ENCODE measurements around the gene RALGAPA1.
"Not testable (repeated sequence)": the region's sequence is repeated elsewhere in the genome, so short reads cannot be mapped to it uniquely, and the experiment has no call there.

The RALGAPA1 gene

DNA sequence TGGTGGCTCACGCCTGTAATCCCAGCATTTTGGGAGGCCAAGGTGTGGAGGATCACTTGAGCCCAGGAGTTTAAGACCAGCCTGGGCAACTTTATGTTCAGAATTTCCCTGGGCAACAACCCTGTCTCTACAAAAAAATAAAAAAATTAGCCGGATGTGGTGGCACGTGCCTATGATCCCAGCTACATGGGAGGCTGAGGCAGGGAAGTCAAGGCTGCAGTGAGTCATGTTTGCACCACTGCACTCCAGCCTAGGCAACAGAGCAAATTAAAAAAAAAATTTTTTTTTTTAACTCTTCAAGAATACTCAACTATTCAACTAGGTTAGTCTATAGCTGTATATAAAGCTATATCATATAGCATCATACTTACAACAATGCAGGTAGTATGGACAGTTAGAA lies 113.0 kb downstream of the RALGAPA1 start:
- no peak overlapping the region for H3K9ac ChIP-seq (ENCODE audit: low read length)
- no peaks in the 10 kb centered on the region for H3K36me3 ChIP-seq (ENCODE audit: control insufficient read depth, insufficient read depth, low read length)
- no peaks in the 10 kb centered on the region for H3K27me3 ChIP-seq (ENCODE audit: control insufficient read depth, insufficient read depth, low read length)
- peaks cover 5% of the 10 kb centered on the region for H3K4me1 ChIP-seq (ENCODE audit: control insufficient read depth, insufficient read depth, low read length)
- H3K9me3 ChIP-seq (ENCODE audit: control insufficient read depth, insufficient read depth, low read depth, low read length), result no peaks in the 10 kb centered on the region
- H3K27ac ChIP-seq (ENCODE audit: low read depth, low read length), result no peak overlapping the region
- H3K4me3 ChIP-seq (ENCODE audit: low read depth, low read length), result no peak overlapping the region

DNA sequence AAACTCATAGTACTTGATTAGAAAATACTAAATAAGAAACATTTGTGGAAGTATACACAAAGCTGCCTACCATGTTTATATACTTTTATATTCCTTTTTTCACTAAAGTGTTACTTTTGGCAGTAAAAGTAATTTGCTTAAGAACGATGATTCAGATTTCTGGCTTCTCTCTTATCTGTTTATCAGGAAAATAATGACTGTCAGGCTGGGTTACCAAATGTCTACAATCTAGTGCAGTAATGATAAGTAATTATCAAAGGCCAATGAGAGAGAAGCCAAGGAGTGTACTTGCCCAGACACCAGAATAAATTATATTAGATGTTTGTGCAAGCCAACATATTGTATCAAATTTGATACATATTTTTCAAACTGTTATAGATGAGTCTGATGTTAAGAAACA lies 113.4 kb downstream of the RALGAPA1 start:
- Histone ChIP-seq H3K9me3 (ENCODE audit: control insufficient read depth, insufficient read depth, low read depth, low read length) (no peaks in the 10 kb centered on the region), H3K36me3 (ENCODE audit: control insufficient read depth, insufficient read depth, low read length) (no peaks in the 10 kb centered on the region), H3K4me3 (ENCODE audit: low read depth, low read length) (no peak overlapping the region), H3K27ac (ENCODE audit: low read depth, low read length) (no peak overlapping the region), H3K9ac (ENCODE audit: low read length) (no peak overlapping the region), H3K27me3 (ENCODE audit: control insufficient read depth, insufficient read depth, low read length) (no peaks in the 10 kb centered on the region), H3K4me1 (ENCODE audit: control insufficient read depth, insufficient read depth, low read length) (peaks cover 5% of the 10 kb centered on the region)

DNA sequence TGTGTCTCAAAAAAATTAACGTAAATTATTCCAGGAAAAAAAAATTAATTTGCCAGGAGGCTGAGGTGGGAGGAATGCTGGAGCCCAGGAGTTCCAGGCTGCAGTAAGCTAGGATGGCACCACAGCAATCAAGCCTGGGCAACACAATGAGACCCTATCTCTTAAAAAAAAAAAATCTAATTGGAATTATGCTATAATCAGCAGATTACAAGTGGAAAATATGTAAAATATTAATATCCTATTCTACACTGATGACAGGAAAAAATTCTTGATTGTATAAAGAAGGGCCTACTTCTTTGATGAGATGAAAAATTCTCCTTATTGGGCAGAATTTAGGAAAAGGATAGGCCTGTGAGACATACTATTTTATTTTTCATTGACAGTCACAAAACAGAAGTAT lies 114.0 kb downstream of the RALGAPA1 start:
- Histone ChIP-seq H3K27me3 (ENCODE audit: control insufficient read depth, insufficient read depth, low read length) (no peaks in the 10 kb centered on the region), H3K4me3 (ENCODE audit: low read depth, low read length) (no peak overlapping the region), H3K9me3 (ENCODE audit: control insufficient read depth, insufficient read depth, low read depth, low read length) (no peaks in the 10 kb centered on the region), H3K36me3 (ENCODE audit: control insufficient read depth, insufficient read depth, low read length) (no peaks in the 10 kb centered on the region), H3K27ac (ENCODE audit: low read depth, low read length) (no peak overlapping the region), H3K4me1 (ENCODE audit: control insufficient read depth, insufficient read depth, low read length) (peaks cover 5% of the 10 kb centered on the region), H3K9ac (ENCODE audit: low read length) (no peak overlapping the region)

DNA sequence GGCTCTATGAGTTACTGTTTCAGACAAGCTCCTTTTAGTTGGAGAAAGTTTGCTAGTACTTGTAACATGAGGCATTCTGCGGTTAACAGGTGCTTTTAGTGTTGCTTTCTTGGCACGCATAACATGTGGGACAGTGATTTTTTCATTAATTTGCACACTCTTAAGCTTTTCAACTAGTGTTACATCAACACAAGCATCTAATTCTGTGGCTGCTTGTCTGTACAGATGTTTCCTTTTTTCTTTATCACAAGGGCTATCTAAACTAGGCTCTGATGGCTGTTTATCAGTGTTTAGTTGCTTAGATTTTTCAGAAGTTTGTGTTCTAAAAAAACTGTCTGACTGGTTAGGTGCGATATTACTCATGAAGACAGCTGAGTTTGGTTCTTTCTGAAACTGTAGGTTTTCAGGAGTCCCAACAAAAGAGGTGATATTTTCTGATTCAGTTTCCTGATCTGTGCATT lies 120.1 kb downstream of the RALGAPA1 start:
- Histone ChIP-seq H3K27ac (ENCODE audit: low read depth, low read length) (no peak overlapping the region), H3K9me3 (ENCODE audit: control insufficient read depth, insufficient read depth, low read depth, low read length) (no peaks in the 10 kb centered on the region), H3K36me3 (ENCODE audit: control insufficient read depth, insufficient read depth, low read length) (no peaks in the 10 kb centered on the region; the same call in 1 of the 2 replicates), H3K4me3 (ENCODE audit: low read depth, low read length) (no peak overlapping the region), H3K9ac (ENCODE audit: low read length) (no peak overlapping the region), H3K4me1 (ENCODE audit: control insufficient read depth, insufficient read depth, low read length) (no peaks in the 10 kb centered on the region), H3K27me3 (ENCODE audit: control insufficient read depth, insufficient read depth, low read length) (no peaks in the 10 kb centered on the region)

DNA sequence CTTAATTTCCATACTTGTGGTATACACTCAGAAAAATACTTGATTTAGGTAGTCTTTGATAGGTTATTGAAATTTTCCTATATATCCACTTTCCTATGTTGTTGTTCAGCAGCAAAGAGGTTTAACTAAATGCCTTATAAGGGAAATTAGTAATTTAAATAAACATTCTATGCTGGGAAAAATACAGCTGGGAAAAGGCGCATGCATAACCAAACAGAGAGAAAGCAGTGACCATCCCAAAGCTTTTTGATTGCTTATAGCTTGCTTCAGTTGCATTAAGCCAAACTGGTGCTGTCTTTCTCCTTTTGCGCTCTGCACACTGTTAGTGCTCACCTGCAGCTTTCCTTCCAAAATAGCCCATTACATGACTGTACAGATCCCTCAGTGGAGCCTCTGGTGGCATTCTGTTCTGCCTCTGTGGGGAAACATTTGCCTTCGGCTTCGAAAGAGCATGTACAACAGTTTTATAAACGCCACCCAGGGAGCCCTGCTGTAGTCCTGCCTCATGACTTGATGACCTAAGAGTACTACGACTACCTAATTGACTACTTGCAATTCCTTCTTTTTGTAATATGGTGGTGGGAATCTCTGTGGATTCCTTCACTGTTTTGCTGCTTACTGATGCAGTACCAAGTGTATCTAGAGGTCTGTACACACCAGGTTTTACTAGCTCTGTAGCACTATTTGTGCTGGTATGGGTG lies 120.8 kb downstream of the RALGAPA1 start:
- Histone ChIP-seq H3K36me3 (ENCODE audit: control insufficient read depth, insufficient read depth, low read length) (no peaks in the 10 kb centered on the region; the same call in 1 of the 2 replicates), H3K9me3 (ENCODE audit: control insufficient read depth, insufficient read depth, low read depth, low read length) (no peaks in the 10 kb centered on the region), H3K27me3 (ENCODE audit: control insufficient read depth, insufficient read depth, low read length) (no peaks in the 10 kb centered on the region), H3K4me1 (ENCODE audit: control insufficient read depth, insufficient read depth, low read length) (no peaks in the 10 kb centered on the region), H3K4me3 (ENCODE audit: low read depth, low read length) (no peak overlapping the region), H3K9ac (ENCODE audit: low read length) (no peak overlapping the region), H3K27ac (ENCODE audit: low read depth, low read length) (no peak overlapping the region)

DNA sequence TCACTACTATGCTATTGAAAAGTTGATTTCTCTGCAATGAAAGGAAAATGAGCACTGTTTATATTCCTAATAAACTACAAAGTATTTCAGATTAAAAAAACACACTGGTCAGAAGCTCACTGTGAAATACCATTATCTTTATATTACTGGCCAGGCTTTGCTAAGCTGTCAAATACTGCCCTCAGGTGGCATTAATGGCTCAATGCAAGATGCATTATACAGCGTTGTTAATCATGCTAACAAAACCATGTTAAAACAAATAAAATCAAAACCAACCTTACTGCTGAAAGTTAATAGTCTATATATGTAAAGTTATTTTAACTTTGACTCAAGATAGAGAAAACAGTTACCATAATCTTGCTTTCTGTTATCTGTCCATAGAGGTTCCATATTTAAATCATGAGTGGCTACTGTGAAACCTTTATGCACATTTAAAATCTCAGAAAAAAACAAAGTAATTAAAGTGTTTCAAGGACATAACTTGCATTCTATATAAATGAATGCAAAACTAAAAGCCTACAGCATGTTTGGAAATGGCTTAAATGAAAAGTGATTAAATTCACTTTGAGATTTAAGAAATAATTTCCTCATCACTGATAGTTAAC lies 121.7 kb downstream of the RALGAPA1 start:
- Histone ChIP-seq H3K4me1 (ENCODE audit: control insufficient read depth, insufficient read depth, low read length) (no peaks in the 10 kb centered on the region), H3K27me3 (ENCODE audit: control insufficient read depth, insufficient read depth, low read length) (no peaks in the 10 kb centered on the region), H3K27ac (ENCODE audit: low read depth, low read length) (no peak overlapping the region), H3K4me3 (ENCODE audit: low read depth, low read length) (no peak overlapping the region), H3K9me3 (ENCODE audit: control insufficient read depth, insufficient read depth, low read depth, low read length) (no peaks in the 10 kb centered on the region), H3K36me3 (ENCODE audit: control insufficient read depth, insufficient read depth, low read length) (peaks cover 3% of the 10 kb centered on the region; the same call in 1 of the 2 replicates), H3K9ac (ENCODE audit: low read length) (no peak overlapping the region)

DNA sequence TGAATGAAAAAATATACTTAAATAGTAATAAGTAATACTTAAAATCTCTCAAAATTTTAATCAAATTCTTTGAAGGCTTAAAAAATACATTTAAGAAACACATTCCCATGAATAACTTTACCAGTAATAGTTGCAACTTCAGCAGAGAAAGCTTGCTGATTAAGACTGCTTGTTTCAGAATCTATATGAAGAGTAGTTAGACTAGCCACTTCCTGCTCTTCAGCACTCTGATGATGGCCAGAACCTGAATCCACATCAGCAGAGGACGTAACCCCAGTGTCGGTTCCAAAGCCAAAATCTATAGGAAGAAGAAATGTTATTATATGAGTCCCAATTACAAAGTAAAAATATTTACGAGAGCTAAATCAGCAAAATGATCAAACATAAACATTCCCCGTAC lies 125.4 kb downstream of the RALGAPA1 start:
- H3K36me3 ChIP-seq (ENCODE audit: control insufficient read depth, insufficient read depth, low read length); H3K9me3 ChIP-seq (ENCODE audit: control insufficient read depth, insufficient read depth, low read depth, low read length); H3K4me1 ChIP-seq (ENCODE audit: control insufficient read depth, insufficient read depth, low read length); H3K27me3 ChIP-seq (ENCODE audit: control insufficient read depth, insufficient read depth, low read length); H3K27ac ChIP-seq (ENCODE audit: low read depth, low read length); H3K9ac ChIP-seq (ENCODE audit: low read length); H3K4me3 ChIP-seq (ENCODE audit: low read depth, low read length): not testable (repeated sequence)

DNA sequence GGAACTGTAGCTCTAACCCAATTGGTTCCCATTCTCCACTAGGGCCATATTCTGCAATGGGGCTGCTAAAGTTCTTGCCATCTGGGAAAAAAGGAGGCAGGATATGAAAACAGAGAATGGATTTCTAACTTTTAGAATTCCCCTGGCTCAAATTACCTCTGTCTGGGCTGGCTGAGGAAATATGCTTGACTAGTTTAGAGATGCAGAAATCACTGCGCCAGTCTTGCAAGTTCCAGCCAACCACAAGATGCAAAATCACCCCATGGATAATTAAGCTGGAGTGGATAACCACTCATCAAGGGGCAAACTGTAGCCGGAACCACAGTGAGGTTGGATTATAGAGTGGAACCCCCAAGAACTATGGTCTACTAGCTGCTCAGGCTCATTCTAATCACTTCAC lies 126.3 kb downstream of the RALGAPA1 start:
- no peaks in the 10 kb centered on the region for H3K9me3 ChIP-seq (ENCODE audit: control insufficient read depth, insufficient read depth, low read depth, low read length)
- H3K9ac ChIP-seq (ENCODE audit: low read length), result no peak overlapping the region
- peaks cover 3% of the 10 kb centered on the region; the same call in 1 of the 2 replicates for H3K36me3 ChIP-seq (ENCODE audit: control insufficient read depth, insufficient read depth, low read length)
- H3K27ac ChIP-seq (ENCODE audit: low read depth, low read length), result no peak overlapping the region
- H3K27me3 ChIP-seq (ENCODE audit: control insufficient read depth, insufficient read depth, low read length), result no peaks in the 10 kb centered on the region
- no peak overlapping the region for H3K4me3 ChIP-seq (ENCODE audit: low read depth, low read length)
- no peaks in the 10 kb centered on the region for H3K4me1 ChIP-seq (ENCODE audit: control insufficient read depth, insufficient read depth, low read length)

DNA sequence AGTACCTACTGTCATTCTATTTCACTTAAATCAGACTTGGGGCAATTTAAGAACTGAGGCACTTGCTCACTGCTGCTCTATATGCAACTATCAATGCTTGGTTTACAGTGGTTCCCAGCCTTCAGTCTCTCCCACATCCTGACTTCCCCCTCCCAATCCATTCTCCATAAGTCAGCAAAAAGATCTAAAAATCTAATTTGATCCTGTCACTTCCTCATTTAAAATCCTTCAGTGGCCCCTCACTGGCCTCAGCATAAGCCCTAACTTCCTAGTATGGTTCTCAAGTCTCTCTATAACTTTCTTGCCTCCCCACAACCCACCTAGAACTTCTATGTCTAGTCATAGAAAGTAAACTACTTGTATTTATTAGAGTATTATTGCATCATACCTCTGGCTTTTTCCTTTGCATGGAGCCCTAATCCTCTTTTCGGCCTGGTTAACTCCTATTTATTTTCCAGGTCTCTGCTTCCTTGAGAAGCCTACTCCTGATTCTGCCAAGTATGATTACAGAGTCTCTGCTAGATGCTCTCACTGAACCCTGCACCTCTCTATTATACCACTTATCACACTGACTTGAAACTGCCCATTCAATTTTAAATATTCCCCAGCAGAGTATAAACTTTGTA lies 130.6 kb downstream of the RALGAPA1 start:
- peaks cover 7% of the 10 kb centered on the region; the same call in 1 of the 2 replicates for H3K36me3 ChIP-seq (ENCODE audit: control insufficient read depth, insufficient read depth, low read length)
- no peaks in the 10 kb centered on the region for H3K27me3 ChIP-seq (ENCODE audit: control insufficient read depth, insufficient read depth, low read length)
- no peak overlapping the region for H3K4me3 ChIP-seq (ENCODE audit: low read depth, low read length)
- H3K27ac ChIP-seq (ENCODE audit: low read depth, low read length), result no peak overlapping the region
- H3K9me3 ChIP-seq (ENCODE audit: control insufficient read depth, insufficient read depth, low read depth, low read length), result no peaks in the 10 kb centered on the region
- no peak overlapping the region for H3K9ac ChIP-seq (ENCODE audit: low read length)
- H3K4me1 ChIP-seq (ENCODE audit: control insufficient read depth, insufficient read depth, low read length), result no peaks in the 10 kb centered on the region

DNA sequence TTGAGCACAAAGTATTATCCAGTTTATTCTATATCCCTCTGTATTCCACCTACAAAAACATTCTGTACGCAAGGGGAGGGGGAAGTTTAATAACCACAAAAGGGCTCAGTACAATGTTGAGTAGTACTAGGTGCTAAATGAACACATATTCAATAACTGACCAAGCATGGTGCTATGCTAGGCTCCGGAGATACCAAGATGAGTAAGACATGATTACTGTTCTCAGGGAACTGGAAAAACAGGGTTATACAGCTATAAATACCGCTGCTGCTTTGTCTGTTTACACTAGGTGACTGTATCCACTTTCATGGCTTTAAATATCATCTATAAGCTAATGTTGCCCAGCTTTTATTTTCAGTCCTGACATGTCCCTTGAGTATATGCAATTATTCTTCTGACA lies 139.3 kb downstream of the RALGAPA1 start:
- Histone ChIP-seq H3K27me3 (ENCODE audit: control insufficient read depth, insufficient read depth, low read length) (no peaks in the 10 kb centered on the region), H3K4me3 (ENCODE audit: low read depth, low read length) (no peak overlapping the region), H3K9me3 (ENCODE audit: control insufficient read depth, insufficient read depth, low read depth, low read length) (no peaks in the 10 kb centered on the region), H3K4me1 (ENCODE audit: control insufficient read depth, insufficient read depth, low read length) (no peaks in the 10 kb centered on the region), H3K36me3 (ENCODE audit: control insufficient read depth, insufficient read depth, low read length) (0 out of 2 replicates have a peak, but pooled peaks cover under 1% of the 10 kb centered on the region), H3K27ac (ENCODE audit: low read depth, low read length) (no peak overlapping the region), H3K9ac (ENCODE audit: low read length) (no peak overlapping the region)

DNA sequence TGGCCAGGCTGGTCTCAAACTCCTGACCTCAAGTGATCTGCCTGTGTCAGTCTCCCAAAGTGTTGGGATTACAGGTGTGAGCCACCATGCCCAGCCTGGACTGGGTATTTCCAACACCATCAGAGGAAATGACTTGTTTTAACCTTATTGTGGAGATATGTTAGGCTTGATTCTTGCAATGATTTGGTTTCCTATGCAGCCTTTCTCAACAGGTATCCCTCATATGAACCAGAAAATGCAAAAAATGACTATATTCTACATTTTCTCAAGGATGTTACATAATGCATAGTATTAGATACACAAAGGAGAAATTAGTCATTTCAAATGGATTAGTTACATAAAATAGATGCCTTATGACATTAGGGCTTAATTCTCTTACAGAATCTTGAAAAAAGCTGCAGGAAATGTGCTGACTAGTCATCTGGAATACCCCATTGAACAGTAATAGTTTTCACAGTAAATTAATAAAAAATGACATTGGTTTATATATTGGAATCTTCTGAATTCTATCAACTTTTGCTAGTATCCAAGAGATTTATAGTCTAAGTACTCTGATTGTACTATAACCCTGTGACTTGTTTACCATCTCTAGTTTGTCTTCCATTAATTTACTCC lies 142.6 kb downstream of the RALGAPA1 start:
- no peaks in the 10 kb centered on the region for H3K36me3 ChIP-seq (ENCODE audit: control insufficient read depth, insufficient read depth, low read length)
- H3K27me3 ChIP-seq (ENCODE audit: control insufficient read depth, insufficient read depth, low read length), result no peaks in the 10 kb centered on the region
- no peaks in the 10 kb centered on the region for H3K4me1 ChIP-seq (ENCODE audit: control insufficient read depth, insufficient read depth, low read length)
- no peaks in the 10 kb centered on the region for H3K9me3 ChIP-seq (ENCODE audit: control insufficient read depth, insufficient read depth, low read depth, low read length)
- no peak overlapping the region for H3K9ac ChIP-seq (ENCODE audit: low read length)
- H3K27ac ChIP-seq (ENCODE audit: low read depth, low read length), result no peak overlapping the region
- no peak overlapping the region for H3K4me3 ChIP-seq (ENCODE audit: low read depth, low read length)

All from HUES6 (cell line).